Central memory CD8-positive, alpha-beta T cell (primary cell): ENCODE measurements around the gene FMN2.
A peak's percentile ranks its signal among the peaks of the same experiment; 100 is the strongest.

Experiments used
- ATAC-seq: fragments of 150-1000 bp; cut with Tn5 transposase; replicated peaks from 2 replicates; pipeline ENCODE4 v1.10.0; 2022; ENCODE audit warnings: mild to moderate bottlenecking, moderate FRiP score, moderate number of reproducible peaks; ENCODE audit not compliant: poor library complexity, severe bottlenecking; ENCODE audit errors: extremely low read depth
- DNase-seq, 2 donors: peaks; one replicate each; pipeline ENCODE4 v3.0.0; 2021; ENCODE audit warnings: low spot score in 2 of 2
- H3K27ac Mint-ChIP-seq: one replicate; pipeline ENCODE4 v1.8.0; 2022; ENCODE audit warnings: low read depth, mild to moderate bottlenecking, moderate library complexity, mixed read lengths
- H3K27me3 Mint-ChIP-seq: one replicate; pipeline ENCODE4 v1.8.0; 2022; ENCODE audit warnings: mixed read lengths
- H3K36me3 Mint-ChIP-seq: one replicate; pipeline ENCODE4 v1.8.0; 2022; ENCODE audit warnings: mild to moderate bottlenecking, moderate library complexity, mixed read lengths; ENCODE audit not compliant: insufficient read depth
- H3K4me1 Mint-ChIP-seq: one replicate; pipeline ENCODE4 v1.8.0; 2022; ENCODE audit warnings: mixed read lengths
- H3K4me3 Mint-ChIP-seq: one replicate; pipeline ENCODE4 v1.8.0; 2022; ENCODE audit warnings: mild to moderate bottlenecking, moderate library complexity, mixed read lengths
- H3K9me3 Mint-ChIP-seq: one replicate; pipeline ENCODE4 v1.8.0; 2022; ENCODE audit warnings: mixed read lengths

The FMN2 gene

GRCh38 chr1:240466509-240466908 is 374.8 kb downstream of the FMN2 start:
- Mint-ChIP-seq H3K9me3 (peaks cover 10% of the 10 kb centered on the region), H3K36me3 (peaks cover 2% of the 10 kb centered on the region), H3K27ac (no peak overlapping the region), H3K27me3 (no peaks in the 10 kb centered on the region), H3K4me3 (no peak overlapping the region), H3K4me1 (no peaks in the 10 kb centered on the region)
- DNase-seq (no peak), ATAC-seq (no peak)

- no peak for ATAC-seq
- H3K27ac Mint-ChIP-seq = no peak overlapping the region
- peaks cover 2% of the 10 kb centered on the region for H3K36me3 Mint-ChIP-seq
- H3K4me3 Mint-ChIP-seq = no peak overlapping the region
- peaks cover 8% of the 10 kb centered on the region for H3K9me3 Mint-ChIP-seq
- H3K4me1 Mint-ChIP-seq = no peaks in the 10 kb centered on the region
- no peaks in the 10 kb centered on the region for H3K27me3 Mint-ChIP-seq
- DNase-seq = no peak
These were observed 376.2 kb downstream of the FMN2 start for GRCh38 chr1:240467895-240468294.

GRCh38 chr1:240468656-240469055 is 377.0 kb downstream of the FMN2 start:
- DNase-seq (no peak), ATAC-seq (no peak)
- Mint-ChIP-seq H3K36me3 (peaks cover 2% of the 10 kb centered on the region), H3K9me3 (peaks cover under 1% of the 10 kb centered on the region), H3K4me1 (no peaks in the 10 kb centered on the region), H3K27me3 (no peaks in the 10 kb centered on the region), H3K27ac (no peak overlapping the region), H3K4me3 (no peak overlapping the region)

GRCh38 chr1:240474133-240474614 is 382.5 kb downstream of the FMN2 start:
- Mint-ChIP-seq H3K27me3 (no peaks in the 10 kb centered on the region), H3K36me3 (no peaks in the 10 kb centered on the region), H3K9me3 (peaks cover 6% of the 10 kb centered on the region), H3K4me3 (no peak overlapping the region), H3K4me1 (no peaks in the 10 kb centered on the region), H3K27ac (no peak overlapping the region)
- DNase-seq = no peak
- no peak for ATAC-seq

GRCh38 chr1:240475832-240476231 is 384.1 kb downstream of the FMN2 start:
- Mint-ChIP-seq H3K36me3 (no peaks in the 10 kb centered on the region), H3K9me3 (peaks cover 6% of the 10 kb centered on the region), H3K4me1 (no peaks in the 10 kb centered on the region), H3K4me3 (no peak overlapping the region), H3K27me3 (no peaks in the 10 kb centered on the region), H3K27ac (no peak overlapping the region)
- no peak for DNase-seq
- no peak for ATAC-seq

- Mint-ChIP-seq H3K36me3 (no peaks in the 10 kb centered on the region), H3K27me3 (no peaks in the 10 kb centered on the region), H3K4me3 (no peak overlapping the region), H3K4me1 (no peaks in the 10 kb centered on the region), H3K9me3 (peaks cover 7% of the 10 kb centered on the region), H3K27ac (no peak overlapping the region)
- DNase-seq (no peak), ATAC-seq (no peak)
These were observed 386.9 kb downstream of the FMN2 start for GRCh38 chr1:240478536-240478935.

- H3K9me3 Mint-ChIP-seq = peaks cover 14% of the 10 kb centered on the region
These were observed 393.2 kb downstream of the FMN2 start for GRCh38 chr1:240484804-240485443.

GRCh38 chr1:240486611-240487010 is 394.9 kb downstream of the FMN2 start:
- Mint-ChIP-seq H3K4me1 (no peaks in the 10 kb centered on the region), H3K36me3 (no peaks in the 10 kb centered on the region), H3K27me3 (no peaks in the 10 kb centered on the region), H3K4me3 (no peak overlapping the region), H3K9me3 (peaks cover 15% of the 10 kb centered on the region), H3K27ac (no peak overlapping the region)
- ATAC-seq (no peak), DNase-seq (no peak)

More at GRCh38 chr1:240484804-240485443, 393.2 kb downstream of the FMN2 start:
- H3K27ac Mint-ChIP-seq = no peak overlapping the region
- H3K36me3 Mint-ChIP-seq = no peaks in the 10 kb centered on the region
- ATAC-seq (no peak), DNase-seq (no peak)
- no peaks in the 10 kb centered on the region for H3K4me1 Mint-ChIP-seq
- H3K4me3 Mint-ChIP-seq = no peak overlapping the region
- H3K27me3 Mint-ChIP-seq = no peaks in the 10 kb centered on the region

- H3K27me3 Mint-ChIP-seq = no peaks in the 10 kb centered on the region
- H3K36me3 Mint-ChIP-seq = no peaks in the 10 kb centered on the region
- no peak overlapping the region for H3K4me3 Mint-ChIP-seq
- ATAC-seq (no peak), DNase-seq (no peak)
- peaks cover 22% of the 10 kb centered on the region for H3K9me3 Mint-ChIP-seq
- no peaks in the 10 kb centered on the region for H3K4me1 Mint-ChIP-seq
- no peak overlapping the region for H3K27ac Mint-ChIP-seq
These were observed 395.8 kb downstream of the FMN2 start for GRCh38 chr1:240487493-240487892.

- ATAC-seq = no peak
- DNase-seq = no peak
- Mint-ChIP-seq H3K4me1 (no peaks in the 10 kb centered on the region), H3K36me3 (no peaks in the 10 kb centered on the region), H3K27me3 (no peaks in the 10 kb centered on the region), H3K9me3 (peaks cover 17% of the 10 kb centered on the region), H3K4me3 (no peak overlapping the region), H3K27ac (no peak overlapping the region)
These were observed 399.5 kb downstream of the FMN2 start for GRCh38 chr1:240491156-240491555.

GRCh38 chr1:240491796-240492195 is 400.1 kb downstream of the FMN2 start:
- no peaks in the 10 kb centered on the region for H3K36me3 Mint-ChIP-seq
- H3K4me1 Mint-ChIP-seq = no peaks in the 10 kb centered on the region
- H3K27ac Mint-ChIP-seq = no peak overlapping the region
- peak overlapping the region; percentile 42 for H3K4me3 Mint-ChIP-seq
- DNase-seq (no peak), ATAC-seq (no peak)
- H3K9me3 Mint-ChIP-seq = peaks cover 16% of the 10 kb centered on the region
- no peaks in the 10 kb centered on the region for H3K27me3 Mint-ChIP-seq

- Mint-ChIP-seq H3K4me3 (peak overlapping the region; percentile 40), H3K27ac (no peak overlapping the region), H3K36me3 (no peaks in the 10 kb centered on the region), H3K4me1 (no peaks in the 10 kb centered on the region), H3K27me3 (no peaks in the 10 kb centered on the region), H3K9me3 (peaks cover 13% of the 10 kb centered on the region)
- DNase-seq = no peak
- ATAC-seq = no peak
These were observed 401.3 kb downstream of the FMN2 start for GRCh38 chr1:240492832-240493440.

- H3K4me1 Mint-ChIP-seq = no peaks in the 10 kb centered on the region
- H3K27me3 Mint-ChIP-seq = no peaks in the 10 kb centered on the region
- H3K4me3 Mint-ChIP-seq = no peak overlapping the region
- ATAC-seq (no peak), DNase-seq (no peak)
- no peak overlapping the region for H3K27ac Mint-ChIP-seq
- H3K36me3 Mint-ChIP-seq = no peaks in the 10 kb centered on the region
- peaks cover 13% of the 10 kb centered on the region for H3K9me3 Mint-ChIP-seq
These were observed 403.9 kb downstream of the FMN2 start for GRCh38 chr1:240495601-240496000.
